HG03103 (cell line): ENCODE data around the gene SH3RF3.

Source experiments
- ATAC-seq: cut with Tn5 transposase; IDR thresholded peaks from one replicate; pipeline ENCODE4 v1.9.1; 2021; ENCODE audit warnings: low read depth; ENCODE audit not compliant: unreplicated experiment

Gene SH3RF3

GRCh38 chr2:109549016-109549590 is 420.1 kb downstream of the SH3RF3 start:
- ATAC-seq = no peak
